Vagina (tissue), 2 donors: ENCODE measurements around the gene CALD1. TPM values are rescaled to one million over a fixed set of nuclear protein-coding genes. Genes with fewer than 3 reads are reported as not detected.

Source experiments
- DNase-seq, 2 donors: peaks; one replicate each; pipeline ENCODE4 v3.0.0-alpha.2; 2017; ENCODE audit errors: extremely low spot score in 2 of 2
- H3K27ac ChIP-seq: fragments of 200-600 bp; sonication (generic); one replicate; pipeline ENCODE4 v1.5.1; 2019
- H3K27me3 ChIP-seq: fragments of 200-600 bp; sonication (generic); one replicate; pipeline ENCODE4 v1.5.1; 2019
- H3K36me3 ChIP-seq, 2 donors: fragments of 200-600 bp; sonication (generic); one replicate each; pipeline ENCODE4 v1.5.1; 2017 to 2019
- H3K4me1 ChIP-seq: fragments of 200-600 bp; sonication (generic); one replicate; pipeline ENCODE4 v1.5.1; 2019
- H3K4me3 ChIP-seq, 2 donors: fragments of 200-600 bp; sonication (generic); 1 replicate in 1 of 2; 2 replicates in 1 of 2; pipeline ENCODE4 v1.5.1; 2016 to 2019
- H3K9me3 ChIP-seq: fragments of 200-600 bp; sonication (generic); one replicate; pipeline ENCODE4 v1.5.1; 2019
- CTCF ChIP-seq, 3 experiments: fragments of 450-650 bp in 2 of 3; fragments of 200-600 bp in 1 of 3; sonication (generic) in 1 of 3; IDR thresholded peaks; one replicate each; pipeline ENCODE4 v1.5.1; 2017 to 2019; ENCODE audit warnings: antibody characterized with exemption in 3 of 3, mild to moderate bottlenecking in 2 of 3, moderate library complexity in 2 of 3
- POLR2A ChIP-seq, 2 donors: fragments of 450-650 bp; IDR thresholded peaks; one replicate each; pipeline ENCODE4 v1.6.1; 2017; ENCODE audit warnings: antibody characterized with exemption in 2 of 2, mild to moderate bottlenecking in 2 of 2, moderate library complexity in 2 of 2
- POLR2AphosphoS5 ChIP-seq, 2 donors: sonication (generic); formaldehyde crosslinking; IDR thresholded peaks; one replicate each; pipeline ENCODE4 v1.9.0; 2017; ENCODE audit warnings: antibody characterized with exemption in 2 of 2, mild to moderate bottlenecking in 2 of 2, low read depth in 1 of 2; ENCODE audit not compliant: insufficient read depth in 1 of 2
- intact Hi-C: fragments of 100-400 bp; cut with DNase I; formaldehyde crosslinking; loops from one replicate; pipeline ENCODE4 v1.15.1; 2023
- total RNA-seq: library from RNA; depleted of rRNA; stranded (reverse); fragments of >200 nt; gene quantifications from one replicate; pipeline ENCODE4 v1.2.3, GENCODE V29; 2016

CALD1 gene
- total RNA-seq, 1 donor from 2014 or later: 343 TPM

- Histone ChIP-seq H3K27ac (no peak overlapping the region), H3K4me1 (peaks cover 21% of the 10 kb centered on the region), H3K9me3 (no peaks in the 10 kb centered on the region), H3K27me3 (no peaks in the 10 kb centered on the region), H3K4me3 (no peak overlapping the region), H3K36me3 (peaks cover 0 to 18% of the 10 kb centered on the region in 2 donors)
- no peak for DNase-seq
- intact Hi-C loops: loop anchor here (10.0 kb wide), 1 partner anchor 147 kb away; no protein-coding TSS in a partner anchor
- TF ChIP-seq POLR2AphosphoS5 (IDR thresholded peaks at IDR 0.05; ENCODE audit: insufficient read depth in 1 of 2, low read depth in 1 of 2) (no peak), POLR2A (IDR thresholded peaks at IDR 0.05) (no peak), CTCF (IDR thresholded peaks at IDR 0.05) (no peak)
These were observed 152.1 kb downstream of the CALD1 start for GRCh38 chr7:134931487-134931886.

- TF ChIP-seq POLR2AphosphoS5 (IDR thresholded peaks at IDR 0.05; ENCODE audit: insufficient read depth in 1 of 2, low read depth in 1 of 2) (no peak), POLR2A (IDR thresholded peaks at IDR 0.05) (no peak), CTCF (IDR thresholded peaks at IDR 0.05) (no peak)
- intact Hi-C loops: loop anchor here (10.0 kb wide), 1 partner anchor 148 kb away; no protein-coding TSS in a partner anchor
- Histone ChIP-seq H3K4me1 (peaks cover 21% of the 10 kb centered on the region), H3K9me3 (no peaks in the 10 kb centered on the region), H3K36me3 (peaks cover 0 to 22% of the 10 kb centered on the region in 2 donors), H3K4me3 (no peak overlapping the region), H3K27ac (no peak overlapping the region), H3K27me3 (no peaks in the 10 kb centered on the region)
- no peak for DNase-seq
These were observed 153.4 kb downstream of the CALD1 start for GRCh38 chr7:134932707-134933370.

GRCh38 chr7:134933460-134934068, 154.1 kb downstream of the CALD1 start:
- no peak overlapping the region for H3K27ac ChIP-seq
- H3K9me3 ChIP-seq: no peaks in the 10 kb centered on the region
- H3K27me3 ChIP-seq: no peaks in the 10 kb centered on the region
- no peak overlapping the region for H3K4me3 ChIP-seq
- peaks cover 0 to 22% of the 10 kb centered on the region in 2 donors for H3K36me3 ChIP-seq
- peaks cover 21% of the 10 kb centered on the region for H3K4me1 ChIP-seq
- no peak for DNase-seq
- no peak for TF ChIP-seq POLR2A (IDR thresholded peaks at IDR 0.05)
- no peak for TF ChIP-seq POLR2AphosphoS5 (IDR thresholded peaks at IDR 0.05; ENCODE audit: insufficient read depth in 1 of 2, low read depth in 1 of 2)
- TF ChIP-seq CTCF (IDR thresholded peaks at IDR 0.05): no peak
- intact Hi-C loops: loop anchor here (10.0 kb wide), 1 partner anchor 149 kb away; no protein-coding TSS in a partner anchor

GRCh38 chr7:134935701-134936100, 156.3 kb downstream of the CALD1 start:
- Histone ChIP-seq H3K27me3 (no peaks in the 10 kb centered on the region), H3K4me1 (peaks cover 21% of the 10 kb centered on the region), H3K36me3 (peaks cover 0 to 22% of the 10 kb centered on the region in 2 donors), H3K4me3 (no peak overlapping the region), H3K27ac (no peak overlapping the region), H3K9me3 (no peaks in the 10 kb centered on the region)
- intact Hi-C loops: loop anchor here (10.0 kb wide), 1 partner anchor 151 kb away; no protein-coding TSS in a partner anchor
- TF ChIP-seq POLR2A (IDR thresholded peaks at IDR 0.05) (no peak), CTCF (IDR thresholded peaks at IDR 0.05) (no peak), POLR2AphosphoS5 (IDR thresholded peaks at IDR 0.05; ENCODE audit: insufficient read depth in 1 of 2, low read depth in 1 of 2) (no peak)
- DNase-seq: no peak
